Cardiac fibroblast (primary cell): ENCODE data around the gene HSDL1.
"Not testable (repeated sequence)": the region's sequence is repeated elsewhere in the genome, so short reads cannot be mapped to it uniquely, and the experiment has no call there.

ENCODE experiments used
- DNase-seq, 2 donors: peaks; one replicate each; pipeline versions ENCODE4 v3.0.0 to v3.0.0-alpha.2; 2010; ENCODE audit warnings: low read depth in 2 of 2
- H3K4me3 ChIP-seq, 2 donors: replicated peaks in 1 of 2; 1 replicate in 1 of 2; 2 replicates in 1 of 2; pipeline ENCODE4 v1.5.1; 2011; ENCODE audit warnings: low read depth in 2 of 2, low read length in 2 of 2, mild to moderate bottlenecking in 2 of 2, moderate library complexity in 1 of 2
- TF ChIP-seq, protein P1 (sequence below): IDR thresholded peaks from one replicate; pipeline ENCODE4 v1.5.1; 2011; ENCODE audit warnings: low read depth, mild to moderate bottlenecking, low read length, inconsistent platforms

Gene HSDL1

DNA sequence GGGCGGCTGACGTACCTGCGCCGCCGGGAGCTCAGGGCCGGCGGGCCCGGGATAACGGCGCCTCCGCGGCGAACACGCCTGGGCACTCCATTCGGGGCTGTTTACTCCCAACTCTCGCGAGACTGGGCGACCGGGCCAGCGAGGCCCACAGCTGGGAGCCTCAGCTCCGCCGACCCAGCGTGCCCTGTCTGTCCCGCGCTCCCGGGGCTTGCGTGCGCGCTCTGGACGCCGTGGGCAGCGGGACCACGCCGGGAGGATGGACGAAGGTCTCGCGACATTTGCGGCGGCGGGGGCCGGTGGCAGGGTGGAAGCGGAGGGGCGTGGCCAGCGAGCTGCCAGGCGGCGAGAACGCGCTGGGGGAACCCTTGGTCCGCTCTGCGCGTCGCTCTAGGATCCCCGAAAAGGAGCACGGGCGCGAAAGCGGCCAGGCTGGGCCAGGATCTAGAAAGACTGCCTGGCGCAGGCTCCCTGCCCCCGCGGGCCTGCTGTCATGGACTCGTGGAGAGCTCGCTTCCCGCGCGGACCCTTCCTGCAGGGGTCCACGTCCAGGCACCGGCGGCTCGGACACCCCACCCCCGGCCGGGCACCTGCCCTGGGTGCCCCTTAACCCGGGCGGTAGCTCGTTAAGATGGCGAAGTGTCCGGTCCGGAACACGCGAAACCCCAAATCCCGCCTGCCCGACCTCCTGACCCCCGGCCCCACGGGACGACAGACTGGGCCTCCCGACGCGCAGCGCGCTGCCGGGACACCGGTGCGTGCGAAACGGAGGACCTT, 28.1 kb downstream of the HSDL1 start, which contains the start of gene MBTPS1:
TSS of gene MBTPS1 (minus strand) at position 223 of the 774 bp plus-strand sequence. CDS start 15,159 bp downstream, outside the sequence.
- TF ChIP-seq, protein P1, sequence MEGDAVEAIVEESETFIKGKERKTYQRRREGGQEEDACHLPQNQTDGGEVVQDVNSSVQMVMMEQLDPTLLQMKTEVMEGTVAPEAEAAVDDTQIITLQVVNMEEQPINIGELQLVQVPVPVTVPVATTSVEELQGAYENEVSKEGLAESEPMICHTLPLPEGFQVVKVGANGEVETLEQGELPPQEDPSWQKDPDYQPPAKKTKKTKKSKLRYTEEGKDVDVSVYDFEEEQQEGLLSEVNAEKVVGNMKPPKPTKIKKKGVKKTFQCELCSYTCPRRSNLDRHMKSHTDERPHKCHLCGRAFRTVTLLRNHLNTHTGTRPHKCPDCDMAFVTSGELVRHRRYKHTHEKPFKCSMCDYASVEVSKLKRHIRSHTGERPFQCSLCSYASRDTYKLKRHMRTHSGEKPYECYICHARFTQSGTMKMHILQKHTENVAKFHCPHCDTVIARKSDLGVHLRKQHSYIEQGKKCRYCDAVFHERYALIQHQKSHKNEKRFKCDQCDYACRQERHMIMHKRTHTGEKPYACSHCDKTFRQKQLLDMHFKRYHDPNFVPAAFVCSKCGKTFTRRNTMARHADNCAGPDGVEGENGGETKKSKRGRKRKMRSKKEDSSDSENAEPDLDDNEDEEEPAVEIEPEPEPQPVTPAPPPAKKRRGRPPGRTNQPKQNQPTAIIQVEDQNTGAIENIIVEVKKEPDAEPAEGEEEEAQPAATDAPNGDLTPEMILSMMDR, result no peak
- H3K4me3 ChIP-seq, result peak within 1 kb of the TSS; percentile 97
- peak; percentile 98 to 99 for DNase-seq

DNA sequence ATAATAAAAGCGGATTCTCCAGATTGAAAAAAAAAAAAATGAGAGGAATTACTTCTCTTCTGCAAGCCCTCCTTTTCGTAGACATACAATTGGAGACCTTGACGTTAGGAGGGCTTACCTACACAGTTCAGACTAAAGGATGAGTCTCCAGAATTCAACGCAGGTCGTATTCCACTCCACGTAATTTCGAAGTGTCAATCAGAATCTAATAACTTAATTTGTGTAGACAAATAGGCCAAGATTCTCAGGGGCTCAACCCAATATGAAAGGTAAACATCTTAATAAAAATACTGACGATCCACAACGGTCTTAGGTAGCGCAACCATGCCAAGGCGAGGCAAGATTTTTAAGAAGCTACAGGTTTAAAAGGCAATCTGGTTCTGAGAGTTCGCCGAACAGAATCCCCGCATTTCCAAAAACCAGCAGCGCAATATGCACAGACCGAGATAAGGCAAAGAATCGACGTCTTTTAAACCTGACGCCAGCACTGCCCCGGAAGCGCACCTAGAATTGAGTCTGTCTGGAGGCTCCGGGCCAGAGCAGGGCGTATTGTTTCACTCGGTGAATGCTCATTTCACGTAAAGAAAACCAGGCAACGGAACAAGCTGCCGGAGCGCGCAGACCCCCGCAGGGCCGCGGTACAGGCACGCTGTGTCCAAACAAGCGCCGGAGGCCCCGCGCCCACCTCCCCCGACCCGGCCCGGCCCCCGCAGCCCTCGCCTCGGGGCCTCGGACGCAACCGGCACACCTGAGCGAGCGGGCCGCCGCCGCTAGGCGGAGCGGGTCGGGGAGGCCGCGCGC, 28.9 kb downstream of the HSDL1 start:
- TF ChIP-seq, protein P1, result no peak
- DNase-seq, result peak; percentile 42 to 58
- H3K4me3 ChIP-seq, result peak overlapping the region; percentile 79 to 97

DNA sequence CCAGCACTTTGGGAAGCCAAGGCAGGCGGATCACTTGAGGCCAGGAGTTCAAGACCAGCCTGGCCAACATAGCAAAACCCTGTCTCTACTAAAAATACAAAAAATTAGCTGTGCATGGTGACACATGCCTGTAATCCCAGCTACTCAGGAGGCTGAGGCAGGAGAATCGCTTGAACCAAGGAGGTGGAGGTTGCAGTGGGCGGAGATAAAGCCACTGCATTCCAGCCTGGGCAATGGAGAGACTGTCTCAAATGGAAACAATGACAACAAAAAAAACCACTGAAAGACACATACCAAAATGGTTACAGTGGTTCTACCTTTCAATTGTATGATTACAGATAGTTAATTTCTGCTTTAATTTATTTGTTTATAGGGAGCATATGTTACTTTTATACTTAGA, 33.0 kb downstream of the HSDL1 start:
- peak in 1 of 2 donors; percentile 15 for DNase-seq
- H3K4me3 ChIP-seq, result not testable (repeated sequence)

DNA sequence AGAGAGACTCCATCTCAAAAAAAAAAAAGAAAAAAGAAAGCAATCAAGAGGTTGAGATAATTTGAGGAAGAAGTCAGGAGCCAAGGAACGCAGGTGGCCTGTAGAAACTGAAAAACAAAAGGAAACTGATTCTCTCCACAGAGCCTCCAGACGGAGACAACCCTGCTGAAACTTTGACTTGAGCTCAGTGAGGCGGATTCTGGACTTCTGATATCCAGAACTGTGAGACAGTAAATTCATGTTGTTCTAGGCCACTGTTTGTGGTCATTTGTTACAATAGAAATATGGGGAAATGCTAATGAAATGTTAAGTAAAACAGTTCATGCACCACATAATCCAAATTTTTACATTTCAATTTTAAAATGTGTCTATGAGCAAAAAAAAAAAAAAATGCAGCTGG, 33.5 kb downstream of the HSDL1 start:
- DNase-seq, result no peak
- TF ChIP-seq, protein P1, result no peak
- no peak overlapping the region for H3K4me3 ChIP-seq

DNA sequence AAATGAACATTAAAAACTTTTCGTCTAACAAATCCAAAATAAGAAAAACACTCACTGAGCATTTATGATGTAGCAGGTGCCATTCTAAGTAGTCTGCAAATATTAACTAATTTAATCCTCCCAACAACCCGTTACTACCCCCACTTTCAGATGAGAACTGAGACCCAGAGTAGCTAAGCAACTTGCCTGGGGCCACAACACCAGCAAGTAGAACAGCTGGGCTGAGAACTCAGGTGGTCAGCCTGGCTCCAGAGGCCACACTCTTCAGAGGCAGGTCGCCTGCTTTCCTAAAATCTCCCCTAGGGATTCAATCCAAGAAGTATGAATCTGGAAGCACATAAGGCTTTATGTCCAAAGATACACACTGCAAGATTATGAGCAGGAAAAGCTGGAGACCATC, 34.5 kb downstream of the HSDL1 start:
- TF ChIP-seq, protein P1, result no peak
- H3K4me3 ChIP-seq, result no peak overlapping the region
- no peak for DNase-seq

DNA sequence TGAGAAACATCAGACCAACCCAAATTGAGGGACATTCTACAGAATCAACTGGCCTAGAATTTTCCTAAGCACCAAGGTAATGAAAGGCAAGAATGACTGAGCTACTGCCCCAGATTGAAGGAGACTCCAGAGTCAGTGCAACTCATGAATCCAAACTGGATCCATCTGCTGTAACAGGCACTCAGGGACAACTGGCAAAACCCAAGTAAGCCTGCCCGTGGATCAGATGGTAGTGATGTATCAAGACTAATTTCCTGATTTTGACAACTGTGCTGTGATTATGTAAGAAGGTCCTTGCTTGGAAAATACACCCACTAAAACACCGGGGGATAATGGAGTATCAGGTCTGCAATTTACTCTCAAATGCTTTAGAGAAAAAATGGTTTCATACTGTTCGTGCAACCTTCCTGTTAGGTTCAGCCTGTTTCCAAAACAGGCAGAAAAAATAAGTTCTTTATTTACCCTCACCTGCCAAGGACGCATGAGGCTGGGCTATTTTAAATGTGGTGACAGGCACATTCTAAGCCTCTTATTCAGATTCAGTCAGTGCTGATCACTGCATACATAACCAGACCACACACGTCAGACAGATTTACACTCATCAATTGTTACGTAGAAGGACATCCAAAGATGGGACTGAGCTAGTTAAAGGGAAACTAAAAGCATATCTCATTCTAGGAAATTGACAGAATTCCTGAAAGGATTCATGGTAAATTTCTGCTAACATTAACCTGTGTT, 35.2 kb downstream of the HSDL1 start:
- TF ChIP-seq, protein P1, result no peak
- H3K4me3 ChIP-seq, result no peak overlapping the region
- no peak for DNase-seq
